GM21576 (cell line): Measurements from ENCODE around the gene MYO3B.
"Not testable (repeated sequence)": the region's sequence is repeated elsewhere in the genome, so short reads cannot be mapped to it uniquely, and the experiment has no call there.

ENCODE experiments used
- ATAC-seq: cut with Tn5 transposase; IDR thresholded peaks from one replicate; pipeline ENCODE4 v1.9.1; 2021; ENCODE audit warnings: mild to moderate bottlenecking, moderate library complexity; ENCODE audit not compliant: unreplicated experiment

Gene MYO3B

DNA sequence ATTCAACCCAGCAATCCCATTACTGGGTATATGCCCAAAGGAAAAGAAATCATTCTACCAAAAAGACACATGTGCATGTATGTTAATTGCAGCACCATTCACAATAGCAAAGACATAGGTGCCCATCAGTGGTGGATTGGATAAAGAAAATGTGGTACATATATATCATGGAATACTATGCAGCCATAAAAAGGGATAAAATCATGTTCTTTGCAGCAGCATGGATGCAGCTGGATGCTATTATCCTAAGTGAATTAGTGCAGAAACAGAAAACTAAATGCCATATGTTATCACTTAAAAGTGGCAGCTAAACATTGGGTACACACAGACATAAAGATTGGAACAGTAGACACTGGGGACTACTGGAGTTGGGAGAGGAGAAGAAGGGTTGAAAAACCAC, 82.2 kb downstream of the MYO3B start:
- ATAC-seq: no peak

GRCh38 chr2:170261566-170261965, 83.6 kb downstream of the MYO3B start:
- ATAC-seq: no peak

DNA sequence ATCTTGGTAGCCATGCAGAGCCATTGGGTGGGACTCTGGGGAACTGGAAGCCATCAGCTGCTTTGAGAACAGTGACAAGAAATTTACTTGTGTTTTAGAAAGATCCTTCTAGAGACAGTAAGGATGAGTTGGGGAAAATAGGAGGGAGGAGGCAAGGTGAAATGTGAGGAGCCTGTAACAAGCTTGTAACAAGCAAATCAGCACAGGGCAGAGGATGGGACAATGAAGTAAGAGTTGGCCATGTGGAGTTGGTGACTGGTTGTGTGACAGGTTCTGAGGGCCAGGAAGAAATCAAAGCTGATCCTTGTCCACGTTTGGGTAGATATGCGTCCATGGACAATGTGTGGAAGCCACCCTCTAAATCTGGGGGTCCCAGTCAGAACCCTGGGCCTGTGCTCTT, 84.4 kb downstream of the MYO3B start:
- no peak for ATAC-seq

- no peak for ATAC-seq
Measured at GRCh38 chr2:170262806-170263205, 84.9 kb downstream of the MYO3B start.

- not testable (repeated sequence) for ATAC-seq
Measured at GRCh38 chr2:170263728-170264521, 86.0 kb downstream of the MYO3B start.

GRCh38 chr2:170264522-170264860, 86.5 kb downstream of the MYO3B start:
- ATAC-seq: no peak

- ATAC-seq: no peak
Measured at GRCh38 chr2:170264865-170265264, 86.9 kb downstream of the MYO3B start.

- no peak for ATAC-seq
Measured at GRCh38 chr2:170265321-170265720, 87.4 kb downstream of the MYO3B start.

GRCh38 chr2:170266358-170266757, 88.4 kb downstream of the MYO3B start:
- no peak for ATAC-seq

- ATAC-seq: no peak
Measured at GRCh38 chr2:170267071-170267470, 89.1 kb downstream of the MYO3B start.

- ATAC-seq: no peak
Measured at GRCh38 chr2:170270278-170270864, 92.4 kb downstream of the MYO3B start.

GRCh38 chr2:170271340-170271739, 93.4 kb downstream of the MYO3B start:
- ATAC-seq: no peak

GRCh38 chr2:170276056-170276455, 98.1 kb downstream of the MYO3B start:
- ATAC-seq: no peak

- no peak for ATAC-seq
Measured at GRCh38 chr2:170276925-170277629, 99.1 kb downstream of the MYO3B start.

GRCh38 chr2:170277951-170278350, 100.0 kb downstream of the MYO3B start:
- no peak for ATAC-seq

DNA sequence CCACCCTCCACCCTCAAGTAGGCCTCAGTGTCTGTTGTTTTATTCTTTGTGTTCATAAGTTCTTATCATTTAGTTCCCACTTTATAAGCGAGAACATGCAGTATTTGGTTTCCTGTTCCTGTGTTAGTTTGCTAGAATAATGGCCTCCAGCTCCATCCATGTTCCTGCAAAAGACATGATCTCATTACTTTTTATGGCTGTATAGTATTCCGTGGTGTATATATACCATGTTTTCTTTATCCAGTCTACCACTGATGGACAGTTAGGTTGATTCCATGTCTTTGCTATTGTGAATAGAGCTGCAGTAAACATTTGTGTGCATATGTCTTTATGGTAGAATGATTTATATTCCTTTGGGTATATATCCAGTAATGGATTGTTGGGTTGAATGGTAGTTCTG, 101.7 kb downstream of the MYO3B start:
- not testable (repeated sequence) for ATAC-seq

- no peak for ATAC-seq
Measured at GRCh38 chr2:170282851-170283250, 104.9 kb downstream of the MYO3B start.

DNA sequence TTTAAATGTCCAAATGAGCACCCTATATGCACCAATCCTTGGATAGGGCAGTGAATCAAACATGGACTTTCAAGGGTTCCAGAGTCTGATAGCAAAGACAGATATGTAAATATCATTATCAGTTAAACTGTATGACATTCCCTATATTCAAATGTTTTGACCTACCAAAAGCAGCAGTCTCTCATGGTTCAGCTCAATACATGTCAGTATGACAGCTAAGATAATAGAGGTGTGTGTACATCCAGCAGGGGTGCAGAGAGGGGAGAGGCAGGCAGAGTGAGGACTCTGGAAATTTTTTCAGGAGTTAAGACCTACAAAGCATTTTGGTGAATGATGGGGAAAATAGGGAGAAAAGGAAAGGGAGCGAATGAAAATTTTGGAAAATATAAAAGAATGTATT, 106.3 kb downstream of the MYO3B start:
- ATAC-seq: no peak

DNA sequence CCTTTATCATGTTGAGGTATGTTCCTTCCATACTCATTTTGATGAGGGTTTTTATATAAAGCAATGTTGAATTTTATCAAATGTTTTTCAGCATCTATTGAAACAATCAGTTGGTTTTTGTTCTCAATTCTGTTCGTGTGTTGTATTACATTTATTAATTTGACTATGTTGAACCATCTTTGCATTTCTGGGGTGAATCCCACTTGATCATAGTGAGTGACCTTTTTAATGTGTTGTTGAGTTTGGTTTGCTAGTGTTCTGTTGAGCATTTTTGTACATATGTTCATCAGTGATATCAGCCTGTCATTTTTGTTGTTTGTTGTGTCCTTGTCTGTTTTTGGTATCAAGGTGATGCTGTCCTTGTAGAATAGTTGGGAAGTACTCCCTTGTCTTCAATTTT, 110.9 kb downstream of the MYO3B start:
- no peak for ATAC-seq

- no peak for ATAC-seq
Measured at GRCh38 chr2:170291474-170291873, 113.5 kb downstream of the MYO3B start.

DNA sequence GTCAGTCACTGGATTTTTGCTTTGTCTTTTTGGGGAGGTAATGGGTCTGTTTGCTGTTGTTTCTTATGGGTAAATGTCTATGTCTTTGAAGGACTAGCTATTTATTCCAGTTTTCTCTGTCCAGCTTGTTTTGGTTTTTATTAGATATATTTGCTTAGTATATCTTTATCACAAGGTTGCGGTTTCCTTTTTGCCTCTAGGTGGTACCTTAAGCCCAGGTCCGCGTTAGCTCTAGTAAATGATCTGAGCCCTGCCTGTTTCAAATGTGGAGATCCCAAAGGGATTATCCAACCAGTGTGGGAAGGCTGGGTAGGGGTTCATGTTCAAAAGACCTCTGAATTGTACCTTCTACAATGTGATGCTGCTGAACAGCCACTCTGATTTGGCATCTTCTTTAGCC, 114.5 kb downstream of the MYO3B start:
- ATAC-seq: no peak

- no peak for ATAC-seq
Measured at GRCh38 chr2:170297496-170297895, 119.5 kb downstream of the MYO3B start.
